Measurements from ENCODE around the gene TYRP1. TPM values are rescaled to one million over a fixed set of nuclear protein-coding genes. Genes with fewer than 3 reads are reported as not detected.

The TYRP1 gene
- total and polyA plus RNA-seq, 11 donors = 12.7 to 122 (median 71.3) TPM

- Histone ChIP-seq H3K27ac (no peak overlapping the region), H3K4me3 (no peak overlapping the region), H3K36me3 (no peaks in the 10 kb centered on the region), H3K9me3 (no peaks in the 10 kb centered on the region), H3K4me1 (peaks cover 0 to 5% (median 0%) of the 10 kb centered on the region in 12 donors), H3K27me3 (no peaks in the 10 kb centered on the region)
- ATAC-seq = peak in 3 of 4 donors; percentile 36 to 69 (median 38)
- TF ChIP-seq POLR2A (IDR thresholded peaks at IDR 0.05) (no peak), CTCF (IDR thresholded peaks at IDR 0.05) (peak; percentile 28 to 67 (median 54))
- WGBS, 4 donors = 6 to 19% (median 11%) methylated on average over 1 of the region's 1 CpG
- intact Hi-C loops (cut with DNase I) = loop anchor here in 3 of 10 donors (2.0 to 5.0 kb wide), 2 partner anchors 368 to 369 kb away; no protein-coding TSS in a partner anchor
- DNase-seq = no peak
Observed at GRCh38 chr9:12719431-12719830, 26.2 kb downstream of the TYRP1 start.

GRCh38 chr9:12720551-12720950, 27.4 kb downstream of the TYRP1 start:
- H3K27me3 ChIP-seq = no peaks in the 10 kb centered on the region
- no peak overlapping the region for H3K4me3 ChIP-seq
- TF ChIP-seq POLR2A (IDR thresholded peaks at IDR 0.05) (no peak), CTCF (IDR thresholded peaks at IDR 0.05) (no peak)
- WGBS, 4 donors = 46 to 70% (median 63%) methylated on average over 3 of the region's 3 CpGs
- intact Hi-C loops (cut with DNase I) = loop anchor here in 9 of 10 donors (5.0 to 10.0 kb wide), 8 partner anchors 52 to 372 kb away; partner anchors contain the start of gene LURAP1L (in 4 of the 9)
- H3K9me3 ChIP-seq = no peaks in the 10 kb centered on the region
- peaks cover 0 to 5% (median 0%) of the 10 kb centered on the region in 12 donors for H3K4me1 ChIP-seq
- DNase-seq (no peak), ATAC-seq (no peak)
- H3K27ac ChIP-seq = no peak overlapping the region
- no peaks in the 10 kb centered on the region for H3K36me3 ChIP-seq

GRCh38 chr9:12722131-12722530, 28.9 kb downstream of the TYRP1 start:
- Histone ChIP-seq H3K4me1 (peaks cover 0 to 5% (median 0%) of the 10 kb centered on the region in 12 donors), H3K27me3 (no peaks in the 10 kb centered on the region), H3K4me3 (no peak overlapping the region), H3K9me3 (no peaks in the 10 kb centered on the region), H3K27ac (no peak overlapping the region), H3K36me3 (no peaks in the 10 kb centered on the region)
- DNase-seq = no peak
- no peak for ATAC-seq
- TF ChIP-seq POLR2A (IDR thresholded peaks at IDR 0.05) (no peak), CTCF (IDR thresholded peaks at IDR 0.05) (no peak)
- 78 to 84% (median 81%) methylated on average over 2 of the region's 2 CpGs for WGBS, 4 donors
- intact Hi-C loops (cut with DNase I) = loop anchor here (2.0 to 10.0 kb wide), 12 partner anchors 50 to 370 kb away; partner anchors contain the start of gene LURAP1L (in 4 of the 10)

GRCh38 chr9:12723409-12724028, 30.3 kb downstream of the TYRP1 start:
- H3K36me3 ChIP-seq = no peaks in the 10 kb centered on the region
- ATAC-seq (no peak), DNase-seq (no peak)
- intact Hi-C loops (cut with DNase I) = loop anchor here (1.0 to 10.0 kb wide), 13 partner anchors 49 to 369 kb away; partner anchors contain the start of gene LURAP1L (in 4 of the 10)
- no peaks in the 10 kb centered on the region for H3K27me3 ChIP-seq
- H3K4me3 ChIP-seq = no peak overlapping the region
- H3K4me1 ChIP-seq = peaks cover 0 to 5% (median 0%) of the 10 kb centered on the region in 12 donors
- TF ChIP-seq POLR2A (IDR thresholded peaks at IDR 0.05) = no peak
- TF ChIP-seq CTCF (IDR thresholded peaks at IDR 0.05) = peak; percentile 23 to 70 (median 52)
- H3K9me3 ChIP-seq = no peaks in the 10 kb centered on the region
- 58 to 64% (median 60%) methylated on average over 5 of the region's 5 CpGs for WGBS, 4 donors
- no peak overlapping the region for H3K27ac ChIP-seq
